ENCODE data around the gene KIF1B. TPM values are rescaled to one million over a fixed set of nuclear protein-coding genes. Genes with fewer than 3 reads are reported as not detected.

Gene KIF1B
- total and polyA plus RNA-seq, 10 of the 15 experiments (the other 5 are each of a cell fraction or from before 2014, with no cell fraction given) = 2.1 to 16.5 (median 8.7) TPM

GRCh38 chr1:10267921-10268320 is 57.6 kb downstream of the KIF1B start (continued):
- TF ChIP-seq IRF3 (IDR thresholded peaks at IDR 0.05) (no peak), CHD4 (IDR thresholded peaks at IDR 0.05) (no peak), CBFB (IDR thresholded peaks at IDR 0.05; ENCODE audit: low read depth) (no peak)

- in situ Hi-C loops (cut with MboI) = no loop called here
- FAIRE-seq = no peak
- CTCF ChIA-PET = interaction anchor here (0.6 to 1.5 kb wide), 4 partner anchors 8 to 67 kb away, joined by 3 read pairs; no protein-coding TSS in a partner anchor
These were observed 60.7 kb downstream of the KIF1B start for GRCh38 chr1:10271090-10271489.

More at GRCh38 chr1:10271090-10271489, 60.7 kb downstream of the KIF1B start:
- H3K4me1 ChIP-seq (ENCODE audit: control insufficient read depth, insufficient read depth, low read length) = no peaks in the 10 kb centered on the region
- no peak overlapping the region for H3K27ac ChIP-seq (ENCODE audit: control insufficient read depth, insufficient read depth)
- H3K9me3 ChIP-seq (replicated peaks; ENCODE audit: control insufficient read depth, insufficient read depth, low read length) = no peaks in the 10 kb centered on the region
- H3K4me3 ChIP-seq = no peak overlapping the region
- DNase-seq (ENCODE audit: low read depth, low spot score) (no peak), ATAC-seq (no peak)
- ChIA-PET POLR2A (interaction anchor here (0.5 to 0.6 kb wide), 2 partner anchors 68 to 152 kb away, joined by 3 to 4 read pairs; no protein-coding TSS in a partner anchor), RAD21 (ENCODE audit: unreplicated experiment) (no interaction called here), SMC1A (ENCODE audit: uncharacterized antibody, unreplicated experiment) (interaction anchor here (0.8 to 2.5 kb wide), 3 partner anchors 9 to 62 kb away, joined by 3 to 7 read pairs (median 3); no protein-coding TSS in a partner anchor)
- no peak for TF ChIP-seq RAD51 (IDR thresholded peaks at IDR 0.05)
- TF ChIP-seq POLR2AphosphoS2 (IDR thresholded peaks at IDR 0.05; ENCODE audit: low read depth, low read length) = no peak
- TF ChIP-seq FOXK2 (IDR thresholded peaks at IDR 0.05) = no peak
- no peak for TF ChIP-seq FOXM1 (IDR thresholded peaks at IDR 0.05; ENCODE audit: low read depth, low read length)
- TF ChIP-seq SRF (IDR thresholded peaks at IDR 0.05; ENCODE audit: low read depth in 2 of 2, low read length in 2 of 2) = no peak
- TF ChIP-seq TCF7 (IDR thresholded peaks at IDR 0.05; ENCODE audit: borderline replicate concordance) = no peak
- TF ChIP-seq MAX (IDR thresholded peaks at IDR 0.05; ENCODE audit: low read depth, low read length) = no peak
- H4K20me1 ChIP-seq (ENCODE audit: control insufficient read depth, insufficient read depth) = no peaks in the 10 kb centered on the region
- no peak overlapping the region for H3K9ac ChIP-seq (ENCODE audit: control insufficient read depth, insufficient read depth, low read length)
- intact Hi-C loops (cut with micrococcal nuclease; ENCODE audit: unreplicated experiment) = no loop called here
- H3K79me2 ChIP-seq (ENCODE audit: control insufficient read depth, insufficient read depth, low read length) = no peaks in the 10 kb centered on the region
- no peaks in the 10 kb centered on the region for H3K27me3 ChIP-seq (replicated peaks in 1 of 2; ENCODE audit: control insufficient read depth in 2 of 2, insufficient read depth in 2 of 2, low read length in 1 of 2)
- H3K4me2 ChIP-seq (ENCODE audit: control insufficient read depth, insufficient read depth) = no peak overlapping the region
- BruUV-seq (replicated peaks) = no TSS peak
- WGBS (ENCODE audit: insufficient coverage, insufficient replicate concordance, low lambda C conversion rate, missing lambda C conversion rate) = 93% methylated on average over 2 of the region's 2 CpGs
- no peak overlapping the region for H2AFZ ChIP-seq (ENCODE audit: control insufficient read depth, low read depth, low read length)
- no peaks in the 10 kb centered on the region for H3K36me3 ChIP-seq (ENCODE audit: control insufficient read depth in 2 of 2, insufficient read depth in 2 of 2, low read length in 1 of 2)
